Stomach (tissue), 4 donors: ENCODE data around the gene STXBP5L.

ENCODE experiments used
- EP300 ChIP-seq: sonication (generic); formaldehyde crosslinking; IDR thresholded peaks from one replicate; pipeline ENCODE4 v1.6.1; 2017; ENCODE audit warnings: antibody characterized with exemption
- POLR2A ChIP-seq, 4 donors: fragments of 450-650 bp; IDR thresholded peaks; one replicate each; pipeline ENCODE4 v1.6.1; 2016; ENCODE audit warnings: antibody characterized with exemption in 4 of 4, control low read depth in 2 of 4, mild to moderate bottlenecking in 1 of 4, moderate library complexity in 1 of 4
- POLR2AphosphoS5 ChIP-seq, 3 donors: sonication (generic); formaldehyde crosslinking; IDR thresholded peaks; one replicate each; pipeline ENCODE4 v1.6.1; 2016; ENCODE audit warnings: antibody characterized with exemption in 3 of 3
- TF ChIP-seq, protein P1 (sequence below), 7 experiments: fragments of 450-650 bp in 4 of 7; fragments of 200-600 bp in 3 of 7; sonication (generic) in 3 of 7; IDR thresholded peaks; one replicate each; pipeline ENCODE4 v1.5.1; 2016 to 2019; ENCODE audit warnings: antibody characterized with exemption in 7 of 7, control low read depth in 2 of 7, mild to moderate bottlenecking in 1 of 7

DNA sequence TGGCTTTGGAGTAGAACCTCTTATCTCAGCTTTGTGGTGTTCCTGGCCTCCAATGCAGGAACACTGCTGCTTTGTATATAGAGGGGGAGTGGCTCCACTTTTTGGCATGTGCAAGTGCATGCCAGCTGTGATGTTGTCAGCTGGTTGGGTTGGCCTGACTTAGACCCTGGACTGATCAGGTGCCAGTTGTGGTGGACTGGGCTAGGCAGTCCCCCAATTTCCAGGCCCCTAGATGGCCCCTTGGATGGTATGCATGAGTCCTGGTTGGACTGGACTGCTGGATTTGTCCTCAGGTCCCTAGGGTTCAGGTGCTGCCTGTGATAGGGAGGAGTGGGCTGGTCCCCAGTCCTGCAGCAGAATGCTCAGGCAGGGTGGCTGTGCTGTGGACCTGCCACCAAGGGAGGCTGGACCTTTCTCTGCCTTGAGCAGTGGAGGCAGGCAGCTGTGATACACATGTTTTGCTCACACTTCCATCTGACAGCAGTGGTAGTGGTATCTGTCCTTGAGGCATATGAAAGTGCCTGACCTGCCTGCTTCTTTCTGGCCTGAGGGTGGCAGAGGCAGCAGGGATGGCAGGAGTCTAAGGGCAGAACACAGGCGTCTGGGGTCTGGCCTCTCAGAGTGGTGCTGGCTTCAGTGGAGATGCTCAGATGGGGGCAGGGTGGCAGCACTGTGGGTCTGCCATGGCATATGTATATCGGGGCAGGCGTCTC, 74.8 kb downstream of the STXBP5L start:
- TF ChIP-seq, protein P1, sequence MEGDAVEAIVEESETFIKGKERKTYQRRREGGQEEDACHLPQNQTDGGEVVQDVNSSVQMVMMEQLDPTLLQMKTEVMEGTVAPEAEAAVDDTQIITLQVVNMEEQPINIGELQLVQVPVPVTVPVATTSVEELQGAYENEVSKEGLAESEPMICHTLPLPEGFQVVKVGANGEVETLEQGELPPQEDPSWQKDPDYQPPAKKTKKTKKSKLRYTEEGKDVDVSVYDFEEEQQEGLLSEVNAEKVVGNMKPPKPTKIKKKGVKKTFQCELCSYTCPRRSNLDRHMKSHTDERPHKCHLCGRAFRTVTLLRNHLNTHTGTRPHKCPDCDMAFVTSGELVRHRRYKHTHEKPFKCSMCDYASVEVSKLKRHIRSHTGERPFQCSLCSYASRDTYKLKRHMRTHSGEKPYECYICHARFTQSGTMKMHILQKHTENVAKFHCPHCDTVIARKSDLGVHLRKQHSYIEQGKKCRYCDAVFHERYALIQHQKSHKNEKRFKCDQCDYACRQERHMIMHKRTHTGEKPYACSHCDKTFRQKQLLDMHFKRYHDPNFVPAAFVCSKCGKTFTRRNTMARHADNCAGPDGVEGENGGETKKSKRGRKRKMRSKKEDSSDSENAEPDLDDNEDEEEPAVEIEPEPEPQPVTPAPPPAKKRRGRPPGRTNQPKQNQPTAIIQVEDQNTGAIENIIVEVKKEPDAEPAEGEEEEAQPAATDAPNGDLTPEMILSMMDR (IDR thresholded peaks at IDR 0.05): no peak
- TF ChIP-seq POLR2AphosphoS5 (IDR thresholded peaks at IDR 0.05) (no peak), EP300 (no peak), POLR2A (IDR thresholded peaks at IDR 0.05) (no peak)
